Measurements from ENCODE around the gene ASCL2. TPM values are rescaled to one million over a fixed set of nuclear protein-coding genes. Genes with fewer than 3 reads are reported as not detected.

The ASCL2 gene
- polyA plus RNA-seq, 2 donors, result 0.95 to 1.7 TPM

DNA sequence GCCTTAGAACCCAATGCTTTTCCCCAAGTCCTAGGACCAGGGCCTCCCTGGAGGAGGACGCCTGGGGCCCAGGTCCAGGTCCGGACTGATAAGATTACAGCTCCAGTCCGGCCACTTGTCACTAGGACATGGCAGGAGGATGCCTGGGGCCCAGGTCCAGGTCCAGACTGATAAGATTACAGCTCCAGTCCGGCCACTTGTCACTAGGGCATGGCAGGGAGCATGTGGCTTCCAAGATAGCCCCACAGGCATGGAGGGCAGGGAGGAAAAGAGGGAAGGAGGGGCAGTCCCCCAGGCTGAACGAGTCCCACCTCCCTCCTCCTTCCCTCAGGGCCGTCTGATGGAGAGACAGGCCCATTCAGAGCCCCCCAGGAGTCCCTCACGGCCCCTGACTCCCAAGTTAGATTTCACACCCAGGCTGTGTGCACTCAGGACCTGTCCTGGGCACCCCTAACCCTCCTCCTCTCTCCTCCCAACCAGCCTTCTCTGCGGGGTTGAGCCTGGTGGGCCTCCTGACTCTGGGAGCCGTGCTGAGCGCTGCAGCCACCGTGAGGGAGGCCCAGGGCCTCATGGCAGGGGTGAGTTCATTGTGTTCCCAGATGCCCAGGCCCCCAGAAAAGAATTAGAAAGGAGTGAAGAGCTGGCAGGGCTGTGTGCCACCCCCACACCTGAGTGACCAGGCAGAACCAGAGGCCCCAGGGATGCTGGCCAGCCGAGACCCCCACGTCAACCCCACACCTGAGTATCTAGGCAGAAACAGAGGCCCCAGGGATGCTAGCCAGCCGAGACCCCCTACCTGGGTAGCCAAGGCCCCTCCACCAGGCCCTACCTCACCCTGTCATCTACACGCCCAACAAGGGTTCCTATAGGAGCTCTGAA is 33.5 kb upstream of the ASCL2 start:
- no peak overlapping the region for H3K4me3 ChIP-seq (ENCODE audit: low read depth in 1 of 2, low read length in 2 of 2)
- no peaks in the 10 kb centered on the region for H3K9me3 ChIP-seq (ENCODE audit: control insufficient read depth in 2 of 2, insufficient read depth in 1 of 2, low read depth in 1 of 2, low read length in 1 of 2)
- H3K27ac ChIP-seq (ENCODE audit: low read depth in 2 of 2, low read length in 1 of 2), result no peak overlapping the region
- H3K36me3 ChIP-seq (ENCODE audit: control insufficient read depth in 2 of 2, insufficient read depth in 2 of 2, low read length in 1 of 2), result no peaks in the 10 kb centered on the region
- 71 to 81% methylated on average over 15 of the region's 15 CpGs for WGBS, 2 donors
- H3K4me1 ChIP-seq (ENCODE audit: control insufficient read depth in 2 of 2, insufficient read depth in 2 of 2, low read length in 1 of 2), result peaks cover 4 to 15% of the 10 kb centered on the region in 2 donors
- H3K27me3 ChIP-seq (ENCODE audit: control insufficient read depth in 1 of 2, insufficient read depth in 2 of 2, low read length in 2 of 2), result no peaks in the 10 kb centered on the region

DNA sequence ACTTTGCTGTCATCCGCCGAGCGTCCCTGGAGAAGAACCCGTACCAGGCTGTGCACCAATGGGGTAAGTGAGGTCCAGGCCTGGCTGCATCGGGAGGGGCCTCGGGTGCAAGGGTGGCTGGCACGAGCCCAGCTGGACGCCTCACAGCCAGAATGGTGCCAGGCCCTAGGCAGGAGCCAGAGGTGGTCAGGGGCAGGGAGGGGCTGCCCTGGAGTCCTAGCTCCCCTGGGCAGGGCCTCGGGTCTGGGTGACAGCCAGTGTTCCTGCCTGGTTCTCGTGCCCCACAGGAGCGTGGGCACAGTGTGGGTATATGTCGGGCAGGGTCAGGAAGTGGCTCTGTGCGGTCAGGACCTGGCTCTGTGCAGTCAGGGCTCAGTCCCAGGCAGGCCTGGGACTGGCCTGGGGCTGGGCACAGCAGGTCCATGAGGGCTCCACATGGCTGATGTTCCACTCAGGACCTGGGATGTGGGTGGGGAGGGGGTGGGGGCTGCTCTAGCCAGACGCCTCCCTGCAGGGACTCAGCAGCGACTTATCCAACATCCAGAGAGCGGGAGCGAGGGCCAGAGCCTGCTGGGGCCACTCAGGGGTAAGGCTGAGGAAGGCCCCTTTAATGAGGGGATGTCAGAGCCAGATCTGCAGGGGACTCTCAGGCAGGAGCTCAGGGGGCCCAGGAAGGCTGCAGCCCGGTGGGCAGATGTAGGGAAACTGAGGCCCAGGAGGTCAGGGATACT is 32.7 kb upstream of the ASCL2 start:
- Histone ChIP-seq H3K4me3 (ENCODE audit: low read depth in 1 of 2, low read length in 2 of 2) (peak overlapping the region in 1 of 2 donors; percentile 5), H3K9me3 (ENCODE audit: control insufficient read depth in 2 of 2, insufficient read depth in 1 of 2, low read depth in 1 of 2, low read length in 1 of 2) (no peaks in the 10 kb centered on the region), H3K36me3 (ENCODE audit: control insufficient read depth in 2 of 2, insufficient read depth in 2 of 2, low read length in 1 of 2) (no peaks in the 10 kb centered on the region), H3K4me1 (ENCODE audit: control insufficient read depth in 2 of 2, insufficient read depth in 2 of 2, low read length in 1 of 2) (peaks cover 4 to 15% of the 10 kb centered on the region in 2 donors), H3K27ac (ENCODE audit: low read depth in 2 of 2, low read length in 1 of 2) (peak overlapping the region in 1 of 2 donors; percentile 0), H3K27me3 (ENCODE audit: control insufficient read depth in 1 of 2, insufficient read depth in 2 of 2, low read length in 2 of 2) (no peaks in the 10 kb centered on the region)
- 57 to 61% methylated on average over 18 of the region's 18 CpGs for WGBS, 2 donors

DNA sequence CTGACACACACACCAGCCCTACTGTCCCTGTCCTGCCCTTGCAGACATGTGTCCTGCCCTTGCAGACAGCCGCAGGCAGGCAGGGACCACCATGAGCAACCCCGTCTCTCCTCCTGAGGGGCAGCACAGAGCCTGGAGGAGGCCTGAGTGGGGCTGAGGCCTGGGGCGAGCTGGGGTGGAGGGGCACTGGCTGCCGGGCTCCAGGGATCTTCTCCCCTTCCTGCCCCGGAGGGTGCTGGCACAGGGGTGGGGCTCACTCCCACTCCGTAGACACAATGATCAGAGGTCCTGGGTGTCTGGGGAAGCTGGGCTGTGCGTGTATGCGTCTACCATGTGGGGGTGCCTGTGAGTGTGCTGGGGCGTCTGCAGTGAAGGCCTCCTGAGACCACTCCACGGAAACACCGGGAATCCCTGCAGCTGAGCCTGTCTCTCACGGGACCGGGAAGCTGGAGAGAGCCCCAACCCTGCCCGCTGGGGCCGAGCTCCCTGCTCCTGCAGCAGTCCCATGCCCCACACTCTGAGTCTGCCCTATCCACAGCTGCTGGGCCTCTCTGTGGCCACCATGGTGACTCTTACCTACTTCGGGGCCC is 32.0 kb upstream of the ASCL2 start:
- Histone ChIP-seq H3K4me3 (ENCODE audit: low read depth in 1 of 2, low read length in 2 of 2) (peak overlapping the region in 1 of 2 donors; percentile 7), H3K27me3 (ENCODE audit: control insufficient read depth in 1 of 2, insufficient read depth in 2 of 2, low read length in 2 of 2) (no peaks in the 10 kb centered on the region), H3K9me3 (ENCODE audit: control insufficient read depth in 2 of 2, insufficient read depth in 1 of 2, low read depth in 1 of 2, low read length in 1 of 2) (no peaks in the 10 kb centered on the region), H3K36me3 (ENCODE audit: control insufficient read depth in 2 of 2, insufficient read depth in 2 of 2, low read length in 1 of 2) (no peaks in the 10 kb centered on the region), H3K27ac (ENCODE audit: low read depth in 2 of 2, low read length in 1 of 2) (peak overlapping the region in 1 of 2 donors; percentile 24), H3K4me1 (ENCODE audit: control insufficient read depth in 2 of 2, insufficient read depth in 2 of 2, low read length in 1 of 2) (peaks cover 4 to 14% of the 10 kb centered on the region in 2 donors)
- WGBS, 2 donors, result 69 to 70% methylated on average over 16 of the region's 16 CpGs

DNA sequence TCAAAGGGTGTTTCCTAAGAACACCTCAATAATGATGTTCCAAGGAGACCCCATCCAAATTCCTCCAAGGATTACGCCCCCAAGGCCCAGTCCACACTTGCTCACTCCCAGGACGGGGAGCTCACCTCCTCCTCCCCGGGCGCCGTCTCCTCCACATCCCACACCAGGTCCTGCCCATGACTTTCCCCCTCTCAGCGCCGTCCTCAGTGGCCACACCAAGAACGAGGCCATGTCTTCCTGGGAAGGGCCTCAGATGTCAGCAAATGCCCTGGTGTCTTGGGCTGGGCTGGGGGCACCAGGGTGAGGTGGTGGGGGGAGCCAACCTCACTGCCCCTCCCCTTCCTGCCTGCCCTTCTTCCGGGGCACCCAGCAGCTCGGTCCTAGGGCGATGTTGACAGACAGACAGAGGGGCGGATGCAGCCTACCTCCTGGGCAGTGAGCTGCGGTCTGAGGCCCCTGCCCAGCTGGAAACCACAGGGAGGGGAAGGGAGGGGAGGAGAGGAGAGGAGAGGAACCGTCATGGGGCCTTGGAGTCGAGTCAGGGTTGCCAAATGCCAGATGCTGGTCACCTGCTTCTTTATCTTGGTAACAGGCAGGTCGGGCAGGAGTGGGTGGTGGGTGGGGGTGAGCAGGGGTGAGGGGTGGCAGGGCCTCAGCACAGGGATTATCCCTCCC is 31.4 kb upstream of the ASCL2 start, which contains the start of the genes C11orf21 and TSPAN32:
C11orf21 (minus strand) TSS at position 288 of the 675 bp plus-strand sequence; CDS start at position 178, 110 bp downstream.
TSPAN32 (plus strand) TSS at position 383 of the 675 bp plus-strand sequence; CDS start at position 520, 137 bp downstream.
- 60 to 61% methylated on average over 16 of the region's 16 CpGs for WGBS, 2 donors
- Histone ChIP-seq H3K27ac (ENCODE audit: low read depth in 2 of 2, low read length in 1 of 2) (peak within 1 kb of the TSS; percentile 9 to 24), H3K27me3 (ENCODE audit: control insufficient read depth in 1 of 2, insufficient read depth in 2 of 2, low read length in 2 of 2) (no peaks in the 10 kb centered on the region), H3K9me3 (ENCODE audit: control insufficient read depth in 2 of 2, insufficient read depth in 1 of 2, low read depth in 1 of 2, low read length in 1 of 2) (no peaks in the 10 kb centered on the region), H3K4me3 (ENCODE audit: low read depth in 1 of 2, low read length in 2 of 2) (peak within 1 kb of the TSS in 1 of 2 donors; percentile 19), H3K36me3 (ENCODE audit: control insufficient read depth in 2 of 2, insufficient read depth in 2 of 2, low read length in 1 of 2) (no peaks in the 10 kb centered on the region), H3K4me1 (ENCODE audit: control insufficient read depth in 2 of 2, insufficient read depth in 2 of 2, low read length in 1 of 2) (peaks cover 4 to 10% of the 10 kb centered on the region in 2 donors)

DNA sequence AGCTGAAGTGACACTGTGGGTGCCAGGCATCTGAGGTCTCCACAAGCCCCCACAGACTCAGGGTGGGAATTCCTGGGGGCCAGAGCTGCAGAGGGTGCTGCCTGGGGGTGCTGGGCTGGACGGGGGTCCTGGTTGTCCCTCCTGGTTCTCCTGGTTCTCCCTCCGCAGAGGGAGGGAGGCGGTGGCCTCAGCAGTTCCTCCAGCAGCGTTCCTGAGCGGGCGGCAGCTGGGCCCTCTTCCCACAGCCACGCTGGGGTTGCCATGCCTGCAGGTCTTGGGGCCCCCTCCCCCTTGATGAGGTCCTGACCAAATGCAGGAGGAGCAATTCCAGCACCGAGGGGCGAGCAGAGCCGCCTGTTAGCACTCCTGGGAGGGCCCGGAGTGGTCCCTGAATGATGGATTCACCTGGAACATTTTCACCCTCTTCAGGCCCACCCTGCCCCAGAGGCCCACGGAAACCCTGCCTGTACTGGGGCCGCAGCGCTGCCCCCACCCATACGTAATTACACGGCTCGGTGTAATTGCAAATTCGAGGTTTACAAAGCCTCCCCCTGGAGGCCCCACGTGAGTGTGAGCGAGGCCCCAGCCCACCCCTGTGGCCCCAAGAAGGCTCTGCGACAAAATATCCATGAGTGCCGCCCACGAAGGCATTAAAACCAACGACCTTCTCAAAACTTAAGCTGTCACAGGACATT is 30.7 kb upstream of the ASCL2 start:
- no peaks in the 10 kb centered on the region for H3K27me3 ChIP-seq (ENCODE audit: control insufficient read depth in 1 of 2, insufficient read depth in 2 of 2, low read length in 2 of 2)
- 57 to 61% methylated on average over 23 to 24 of the region's 24 CpGs for WGBS, 2 donors

DNA sequence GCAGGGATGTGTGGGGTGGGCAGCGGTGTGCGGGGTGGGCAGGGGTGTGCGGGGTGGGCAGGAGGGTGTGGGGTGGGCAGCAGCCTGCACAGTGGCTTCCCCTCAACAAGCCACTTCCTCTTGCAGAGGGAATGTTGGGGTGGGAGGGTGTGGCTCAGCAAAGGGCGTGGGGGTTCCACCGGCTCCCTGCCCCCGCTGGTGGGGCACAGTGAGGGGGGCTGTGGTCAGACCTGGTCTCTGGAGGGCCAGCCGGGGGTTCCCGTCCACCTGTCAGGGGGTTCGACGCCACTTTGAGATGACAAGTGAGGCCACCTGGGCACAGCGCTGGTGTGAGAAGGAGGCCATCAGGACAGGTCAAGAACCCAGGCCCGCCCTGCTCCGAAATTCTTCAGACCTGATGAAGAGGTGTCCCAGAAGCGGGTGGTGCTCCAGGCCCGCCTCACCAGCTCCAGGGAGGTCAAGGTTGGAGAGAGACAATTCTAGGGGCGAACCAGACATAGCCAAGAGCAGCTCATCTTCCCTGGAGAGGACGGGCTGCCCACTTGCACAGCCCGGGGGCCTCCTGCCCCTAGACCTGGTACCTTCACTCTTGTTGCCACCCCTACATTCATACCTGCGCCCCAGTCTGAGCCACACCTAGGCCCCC is 30.0 kb upstream of the ASCL2 start:
- WGBS, 2 donors, result 65 to 66% methylated on average over 17 to 19 of the region's 19 CpGs
- Histone ChIP-seq H3K4me1 (ENCODE audit: control insufficient read depth in 2 of 2, insufficient read depth in 2 of 2, low read length in 1 of 2) (peaks cover 0 to 3% of the 10 kb centered on the region in 2 donors), H3K4me3 (ENCODE audit: low read depth in 1 of 2, low read length in 2 of 2) (no peak overlapping the region), H3K27ac (ENCODE audit: low read depth in 2 of 2, low read length in 1 of 2) (peak overlapping the region in 1 of 2 donors; percentile 9), H3K27me3 (ENCODE audit: control insufficient read depth in 1 of 2, insufficient read depth in 2 of 2, low read length in 2 of 2) (no peaks in the 10 kb centered on the region), H3K36me3 (ENCODE audit: control insufficient read depth in 2 of 2, insufficient read depth in 2 of 2, low read length in 1 of 2) (no peaks in the 10 kb centered on the region), H3K9me3 (ENCODE audit: control insufficient read depth in 2 of 2, insufficient read depth in 1 of 2, low read depth in 1 of 2, low read length in 1 of 2) (no peaks in the 10 kb centered on the region)

More for the DNA sequence above, 30.7 kb upstream of the ASCL2 start:
- H3K4me1 ChIP-seq (ENCODE audit: control insufficient read depth in 2 of 2, insufficient read depth in 2 of 2, low read length in 1 of 2), result peaks cover 4 to 10% of the 10 kb centered on the region in 2 donors
- peak overlapping the region; percentile 9 to 24 for H3K27ac ChIP-seq (ENCODE audit: low read depth in 2 of 2, low read length in 1 of 2)
- H3K36me3 ChIP-seq (ENCODE audit: control insufficient read depth in 2 of 2, insufficient read depth in 2 of 2, low read length in 1 of 2), result no peaks in the 10 kb centered on the region
- no peak overlapping the region for H3K4me3 ChIP-seq (ENCODE audit: low read depth in 1 of 2, low read length in 2 of 2)
- no peaks in the 10 kb centered on the region for H3K9me3 ChIP-seq (ENCODE audit: control insufficient read depth in 2 of 2, insufficient read depth in 1 of 2, low read depth in 1 of 2, low read length in 1 of 2)

DNA sequence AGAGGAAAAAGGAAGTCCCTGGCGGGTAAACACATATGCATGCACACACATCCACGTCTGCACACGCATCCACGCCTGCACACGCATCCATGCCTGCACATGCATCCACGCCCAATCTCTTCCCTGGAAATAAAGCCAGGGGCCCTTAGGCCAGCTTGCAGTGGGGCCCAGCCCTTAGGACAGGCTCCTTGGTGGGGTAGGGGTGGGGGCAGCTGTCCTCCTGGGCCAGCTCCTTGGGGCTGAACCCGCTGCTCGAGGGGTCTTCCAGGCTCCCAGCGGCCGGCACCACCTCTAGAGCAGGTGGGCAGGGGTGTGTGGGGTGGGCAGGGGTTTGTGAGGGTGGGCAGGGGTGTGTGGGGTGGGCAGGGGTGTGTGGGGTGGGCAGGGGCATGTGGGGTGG is 29.4 kb upstream of the ASCL2 start:
- no peaks in the 10 kb centered on the region for H3K36me3 ChIP-seq (ENCODE audit: control insufficient read depth in 2 of 2, insufficient read depth in 2 of 2, low read length in 1 of 2)
- no peaks in the 10 kb centered on the region for H3K9me3 ChIP-seq (ENCODE audit: control insufficient read depth in 2 of 2, insufficient read depth in 1 of 2, low read depth in 1 of 2, low read length in 1 of 2)
- no peaks in the 10 kb centered on the region for H3K27me3 ChIP-seq (ENCODE audit: control insufficient read depth in 1 of 2, insufficient read depth in 2 of 2, low read length in 2 of 2)
- no peak overlapping the region for H3K4me3 ChIP-seq (ENCODE audit: low read depth in 1 of 2, low read length in 2 of 2)
- 67 to 72% methylated on average over 10 of the region's 10 CpGs for WGBS, 2 donors
- H3K4me1 ChIP-seq (ENCODE audit: control insufficient read depth in 2 of 2, insufficient read depth in 2 of 2, low read length in 1 of 2), result peaks cover 0 to 2% of the 10 kb centered on the region in 2 donors
- no peak overlapping the region for H3K27ac ChIP-seq (ENCODE audit: low read depth in 2 of 2, low read length in 1 of 2)
